Measurements from ENCODE around the gene BCL2L13.

Gene BCL2L13

GRCh38 chr22:17777005-17777716 lies 138.6 kb downstream of the BCL2L13 start:
- peak in 2 of 3 donors; percentile 37 to 49 for DNase-seq (ENCODE audit: low read depth in 3 of 3, low spot score in 1 of 3)

- no peak for DNase-seq (ENCODE audit: low read depth in 3 of 3, low spot score in 1 of 3)
Measured at GRCh38 chr22:17777717-17778044, 139.1 kb downstream of the BCL2L13 start.

GRCh38 chr22:17778412-17778976 lies 139.9 kb downstream of the BCL2L13 start:
- no peak for DNase-seq (ENCODE audit: low read depth in 3 of 3, low spot score in 1 of 3)

GRCh38 chr22:17779286-17780115 lies 140.9 kb downstream of the BCL2L13 start:
- DNase-seq (ENCODE audit: low read depth in 3 of 3, low spot score in 1 of 3) = no peak

GRCh38 chr22:17780116-17780740 lies 141.7 kb downstream of the BCL2L13 start:
- no peak for DNase-seq (ENCODE audit: low read depth in 3 of 3, low spot score in 1 of 3)

All from stimulated activated CD4-positive, alpha-beta T cell treated with anti-CD3 and anti-CD28 coated beads, TNF-alpha, amount 100 ng/mL, for 1 hour (primary cell).